Gastroesophageal sphincter (tissue), 3 donors: Measurements from ENCODE around the gene TMEM63A.

Source experiments
- CTCF ChIP-seq, 4 experiments: fragments of 200-600 bp in 2 of 4; fragments of 450-650 bp in 2 of 4; sonication (generic) in 1 of 4; IDR thresholded peaks; one replicate each; pipeline ENCODE4 v1.5.1; 2017 to 2019; ENCODE audit warnings: antibody characterized with exemption in 4 of 4, mild to moderate bottlenecking in 2 of 4, moderate library complexity in 2 of 4
- EP300 ChIP-seq: sonication (generic); formaldehyde crosslinking; IDR thresholded peaks from one replicate; pipeline ENCODE4 v1.6.1; 2017; ENCODE audit warnings: antibody characterized with exemption, mild to moderate bottlenecking
- POLR2A ChIP-seq, 2 donors: fragments of 450-650 bp; IDR thresholded peaks; one replicate each; pipeline ENCODE4 v1.6.1; 2017; ENCODE audit warnings: antibody characterized with exemption in 2 of 2, mild to moderate bottlenecking in 2 of 2, moderate library complexity in 1 of 2
- POLR2AphosphoS5 ChIP-seq: sonication (generic); formaldehyde crosslinking; IDR thresholded peaks from one replicate; pipeline ENCODE4 v1.6.1; 2017; ENCODE audit warnings: antibody characterized with exemption

GRCh38 chr1:225886159-225887029 is 4.2 kb upstream of the TMEM63A start:
- TF ChIP-seq POLR2A (IDR thresholded peaks at IDR 0.05) (no peak), CTCF (IDR thresholded peaks at IDR 0.05) (no peak), EP300 (no peak), POLR2AphosphoS5 (no peak)
